Suppressor macrophage (primary cell): ENCODE measurements around the gene TMEM234.

Experiments used
- DNase-seq, 4 experiments: peaks; one replicate each; pipeline ENCODE4 v3.0.0-alpha.2; 2020 to 2022

The TMEM234 gene

GRCh38 chr1:32239790-32240139, 17.6 kb upstream of the TMEM234 start:
- no peak for DNase-seq

GRCh38 chr1:32239337-32239736, 17.2 kb upstream of the TMEM234 start:
- no peak for DNase-seq

- no peak for DNase-seq
Measured at GRCh38 chr1:32234792-32235191, 12.6 kb upstream of the TMEM234 start.

- DNase-seq: no peak
Measured at GRCh38 chr1:32232558-32233304, 10.6 kb upstream of the TMEM234 start.

GRCh38 chr1:32231843-32232432, 9.8 kb upstream of the TMEM234 start:
- DNase-seq: no peak

- DNase-seq: no peak
Measured at GRCh38 chr1:32228771-32229170, 6.6 kb upstream of the TMEM234 start.

- DNase-seq: no peak
Measured at GRCh38 chr1:32224285-32224684, 2.1 kb upstream of the TMEM234 start.

- DNase-seq: no peak
Measured at GRCh38 chr1:32223683-32224082, 1.5 kb upstream of the TMEM234 start.

GRCh38 chr1:32221581-32221979, 573 bp downstream of the TMEM234 start:
- no peak for DNase-seq

GRCh38 chr1:32220746-32221580, 1.2 kb downstream of the TMEM234 start:
- no peak for DNase-seq

GRCh38 chr1:32219022-32219421, 3.1 kb downstream of the TMEM234 start:
- DNase-seq: no peak

- DNase-seq: peak in 3 of 4 experiments; percentile 50 to 57 (median 50)
Measured at GRCh38 chr1:32216566-32216965, 5.6 kb downstream of the TMEM234 start.

GRCh38 chr1:32215629-32216480, 6.3 kb downstream of the TMEM234 start:
- peak; percentile 67 to 78 (median 72) for DNase-seq

- no peak for DNase-seq
Measured at GRCh38 chr1:32208891-32209328, 13.2 kb downstream of the TMEM234 start, which contains the start of gene DCDC2B. Gene DCDC2B (plus strand): TSS chr1:32209089. CDS start chr1:32209094, 5 bp downstream.

GRCh38 chr1:32208469-32208868, 13.7 kb downstream of the TMEM234 start:
- DNase-seq: no peak

GRCh38 chr1:32205401-32206370, 16.5 kb downstream of the TMEM234 start, which contains the start of gene IQCC:
Gene IQCC (plus strand): TSS chr1:32205671. CDS start chr1:32205682, 11 bp downstream.
- peak; percentile 85 to 94 (median 90) for DNase-seq

GRCh38 chr1:32204943-32205361, 17.2 kb downstream of the TMEM234 start:
- no peak for DNase-seq

GRCh38 chr1:32201011-32201855, 20.9 kb downstream of the TMEM234 start:
- peak; percentile 43 to 69 (median 60) for DNase-seq

- peak; percentile 48 to 68 (median 64) for DNase-seq
Measured at GRCh38 chr1:32200226-32201010, 21.7 kb downstream of the TMEM234 start, which contains the start of gene CCDC28B. Gene CCDC28B (plus strand): TSS chr1:32200595. CDS start chr1:32201936, 1,341 bp downstream.
